ENCODE data around the gene BACE2. TPM values are rescaled to one million over a fixed set of nuclear protein-coding genes. Genes with fewer than 3 reads are reported as not detected.

The BACE2 gene
- polyA plus RNA-seq, 1 donor from 2014 or later = 0.32 TPM

GRCh38 chr21:41137401-41137800 lies 30.6 kb upstream of the BACE2 start:
- Histone ChIP-seq H4K20me1 (ENCODE audit: insufficient read depth) (no peaks in the 10 kb centered on the region), H2AFZ (ENCODE audit: low read depth, low read length) (no peak overlapping the region), H3K79me2 (replicated peaks; ENCODE audit: insufficient read depth, low read length) (no peaks in the 10 kb centered on the region), H3K36me3 (ENCODE audit: insufficient read depth, low read length) (no peaks in the 10 kb centered on the region), H3K9me2 (ENCODE audit: insufficient read depth, low read length) (no peaks in the 10 kb centered on the region), H3K4me3 (ENCODE audit: low read length) (no peak overlapping the region), H3K27ac (ENCODE audit: low read length) (no peak overlapping the region), H3F3A (ENCODE audit: insufficient read depth, low read length, poor library complexity, severe bottlenecking) (no peaks in the 10 kb centered on the region), H3K27me3 (ENCODE audit: insufficient read depth, low read depth, low read length) (no peaks in the 10 kb centered on the region), H3K4me2 (ENCODE audit: low read length) (no peak overlapping the region), H3K9ac (ENCODE audit: low read length) (no peak overlapping the region), H3K9me3 (ENCODE audit: low read length) (no peaks in the 10 kb centered on the region)
- no peak for TF ChIP-seq POLR2AphosphoS5 (IDR thresholded peaks at IDR 0.05)
- no peak for TF ChIP-seq SMC3 (conservative IDR thresholded peaks at IDR 0.05; ENCODE audit: poor library complexity)
- no peak for TF ChIP-seq REST (IDR thresholded peaks at IDR 0.05; ENCODE audit: borderline replicate concordance)
- TF ChIP-seq EZH2 (IDR thresholded peaks at IDR 0.05; ENCODE audit: borderline replicate concordance, insufficient read depth, low read length, poor library complexity, severe bottlenecking) = no peak
- TF ChIP-seq CTCF (IDR thresholded peaks at IDR 0.05; ENCODE audit: poor library complexity, severe bottlenecking) = no peak

- Histone ChIP-seq H3K9ac (ENCODE audit: low read length) (no peak overlapping the region), H3K4me3 (ENCODE audit: low read length) (no peak overlapping the region)
Measured at GRCh38 chr21:41137889-41138288, 30.1 kb upstream of the BACE2 start.

More at GRCh38 chr21:41137889-41138288, 30.1 kb upstream of the BACE2 start:
- no peaks in the 10 kb centered on the region for H3K79me2 ChIP-seq (replicated peaks; ENCODE audit: insufficient read depth, low read length)
- H4K20me1 ChIP-seq (ENCODE audit: insufficient read depth) = no peaks in the 10 kb centered on the region
- H3K9me3 ChIP-seq (ENCODE audit: low read length) = no peaks in the 10 kb centered on the region
- H2AFZ ChIP-seq (ENCODE audit: low read depth, low read length) = no peak overlapping the region
- TF ChIP-seq SMC3 (conservative IDR thresholded peaks at IDR 0.05; ENCODE audit: poor library complexity) = no peak
- no peak for TF ChIP-seq EP300 (conservative IDR thresholded peaks at IDR 0.05; ENCODE audit: poor library complexity, severe bottlenecking)
- no peak for TF ChIP-seq POLR2AphosphoS5 (IDR thresholded peaks at IDR 0.05)
- no peak for TF ChIP-seq REST (IDR thresholded peaks at IDR 0.05; ENCODE audit: borderline replicate concordance)
- TF ChIP-seq RAD21 (conservative IDR thresholded peaks at IDR 0.05) = no peak
- TF ChIP-seq TAF1 (IDR thresholded peaks at IDR 0.05; ENCODE audit: low read depth) = no peak
- no peak for TF ChIP-seq EZH2 (IDR thresholded peaks at IDR 0.05; ENCODE audit: borderline replicate concordance, insufficient read depth, low read length, poor library complexity, severe bottlenecking)
- no peak for TF ChIP-seq MXI1 (conservative IDR thresholded peaks at IDR 0.05; ENCODE audit: poor library complexity, severe bottlenecking)
- no peak for TF ChIP-seq CTCF (IDR thresholded peaks at IDR 0.05; ENCODE audit: poor library complexity, severe bottlenecking)
- H3K27ac ChIP-seq (ENCODE audit: low read length) = no peak overlapping the region
- H3K4me2 ChIP-seq (ENCODE audit: low read length) = no peak overlapping the region
- H3F3A ChIP-seq (ENCODE audit: insufficient read depth, low read length, poor library complexity, severe bottlenecking) = no peaks in the 10 kb centered on the region
- no peaks in the 10 kb centered on the region for H3K27me3 ChIP-seq (ENCODE audit: insufficient read depth, low read depth, low read length)
- H3K36me3 ChIP-seq (ENCODE audit: insufficient read depth, low read length) = no peaks in the 10 kb centered on the region
- no peaks in the 10 kb centered on the region for H3K9me2 ChIP-seq (ENCODE audit: insufficient read depth, low read length)
